Fibroblast of mammary gland (primary cell): ENCODE data around the gene CFAP77.

ENCODE experiments used
- DNase-seq: peaks from one replicate; pipeline ENCODE4 v3.0.0-alpha.2; 2010; ENCODE audit warnings: low read depth
- H3K4me3 ChIP-seq: 2 replicates; pipeline ENCODE4 v1.5.1; 2011; ENCODE audit warnings: low read depth, mild to moderate bottlenecking, low read length, moderate library complexity; ENCODE audit not compliant: control insufficient read depth
- TF ChIP-seq, protein P1 (sequence below): conservative IDR thresholded peaks from 2 replicates; pipeline ENCODE4 v1.5.1; 2011; ENCODE audit warnings: low read depth, low read length, inconsistent platforms; ENCODE audit not compliant: control insufficient read depth, insufficient read depth

Gene CFAP77

DNA sequence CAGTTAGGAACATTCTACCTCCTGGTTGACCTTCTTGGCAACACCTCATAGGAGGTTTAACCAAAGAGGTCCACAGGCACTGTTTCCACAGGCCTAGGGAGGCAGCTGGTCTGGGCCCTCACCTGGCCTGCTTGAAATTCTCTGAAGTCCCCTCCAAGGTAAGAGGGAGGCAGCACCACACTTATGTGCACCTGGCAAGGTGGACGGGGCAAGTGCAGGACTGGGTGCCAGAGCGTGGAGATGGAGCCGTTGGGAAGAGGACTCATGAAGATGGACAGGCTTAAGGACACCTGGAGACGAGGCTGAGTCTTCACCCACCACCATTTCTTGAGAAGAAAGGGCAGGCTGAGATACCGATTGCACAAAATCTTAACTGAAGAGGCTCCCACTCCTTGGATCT lies 165.8 kb downstream of the CFAP77 start:
- no peak for DNase-seq
- no peak overlapping the region for H3K4me3 ChIP-seq
- TF ChIP-seq, protein P1, sequence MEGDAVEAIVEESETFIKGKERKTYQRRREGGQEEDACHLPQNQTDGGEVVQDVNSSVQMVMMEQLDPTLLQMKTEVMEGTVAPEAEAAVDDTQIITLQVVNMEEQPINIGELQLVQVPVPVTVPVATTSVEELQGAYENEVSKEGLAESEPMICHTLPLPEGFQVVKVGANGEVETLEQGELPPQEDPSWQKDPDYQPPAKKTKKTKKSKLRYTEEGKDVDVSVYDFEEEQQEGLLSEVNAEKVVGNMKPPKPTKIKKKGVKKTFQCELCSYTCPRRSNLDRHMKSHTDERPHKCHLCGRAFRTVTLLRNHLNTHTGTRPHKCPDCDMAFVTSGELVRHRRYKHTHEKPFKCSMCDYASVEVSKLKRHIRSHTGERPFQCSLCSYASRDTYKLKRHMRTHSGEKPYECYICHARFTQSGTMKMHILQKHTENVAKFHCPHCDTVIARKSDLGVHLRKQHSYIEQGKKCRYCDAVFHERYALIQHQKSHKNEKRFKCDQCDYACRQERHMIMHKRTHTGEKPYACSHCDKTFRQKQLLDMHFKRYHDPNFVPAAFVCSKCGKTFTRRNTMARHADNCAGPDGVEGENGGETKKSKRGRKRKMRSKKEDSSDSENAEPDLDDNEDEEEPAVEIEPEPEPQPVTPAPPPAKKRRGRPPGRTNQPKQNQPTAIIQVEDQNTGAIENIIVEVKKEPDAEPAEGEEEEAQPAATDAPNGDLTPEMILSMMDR = no peak

DNA sequence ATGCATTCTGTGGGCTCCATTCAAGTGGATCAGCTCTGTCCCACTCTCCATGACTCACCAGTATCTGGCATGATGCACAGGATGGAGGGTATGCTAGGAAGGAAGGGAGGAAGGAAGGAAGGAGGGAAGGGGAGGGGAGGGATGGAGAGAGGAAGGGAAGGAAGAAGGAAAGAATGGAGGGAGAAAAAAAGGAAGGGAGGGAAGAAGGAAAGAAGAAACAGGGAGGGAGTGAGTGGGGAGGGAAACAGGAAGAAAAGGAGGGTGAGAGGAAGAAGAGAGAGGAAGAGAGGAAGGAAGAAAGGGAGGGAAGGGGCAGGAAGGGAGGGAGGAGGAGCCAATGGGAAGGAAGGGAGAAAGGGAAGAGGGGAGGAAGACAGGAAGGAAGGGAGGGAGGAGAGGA lies 167.1 kb downstream of the CFAP77 start:
- TF ChIP-seq, protein P1 = no peak
- no peak overlapping the region for H3K4me3 ChIP-seq
- DNase-seq = no peak

DNA sequence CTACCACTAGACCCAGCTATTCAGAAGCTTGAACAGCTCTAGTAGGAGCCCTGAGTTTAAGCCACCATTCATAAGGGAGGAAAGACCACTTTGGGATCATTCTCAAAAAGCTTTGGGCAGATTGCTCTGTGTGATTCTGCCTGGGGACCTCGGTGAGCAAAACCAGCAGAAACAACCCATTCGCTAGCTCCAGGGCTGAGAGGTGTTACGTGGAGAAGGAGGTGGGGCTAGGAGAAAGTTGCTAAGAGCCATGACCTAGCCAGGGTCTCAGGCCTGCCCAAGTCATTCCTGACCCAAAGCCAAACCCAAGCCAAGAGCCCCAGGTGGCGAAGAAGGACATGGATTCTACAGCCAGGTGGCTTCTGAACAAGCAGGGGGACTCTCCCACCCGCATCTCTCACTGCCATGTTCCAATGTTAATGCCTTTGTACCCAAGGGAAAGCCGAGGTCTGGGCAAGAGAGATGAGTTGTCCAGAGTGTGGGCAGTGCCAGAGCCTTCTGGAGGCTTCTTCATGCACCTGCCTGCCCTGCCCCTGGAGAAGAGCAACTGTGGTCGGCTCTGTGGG lies 168.4 kb downstream of the CFAP77 start:
- TF ChIP-seq, protein P1 = no peak
- DNase-seq = no peak
- no peak overlapping the region for H3K4me3 ChIP-seq

DNA sequence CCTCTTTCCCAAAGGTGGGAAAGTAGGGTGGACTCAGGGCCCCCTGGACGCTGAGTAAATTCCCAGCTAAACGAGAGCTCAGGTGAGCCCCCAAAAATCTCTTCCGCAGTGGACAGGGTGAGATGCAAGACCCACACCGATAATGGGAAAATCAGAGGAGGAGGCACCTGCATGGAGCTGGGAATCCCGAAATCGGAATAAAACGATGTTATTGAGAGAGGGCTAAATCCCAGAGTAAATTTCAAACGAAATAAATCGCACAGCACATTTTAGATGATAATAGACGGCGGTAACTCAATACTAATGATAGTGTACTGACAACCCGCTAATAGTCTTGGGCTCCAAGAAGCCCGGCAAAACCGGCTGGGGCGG lies 169.4 kb downstream of the CFAP77 start:
- DNase-seq = no peak
- H3K4me3 ChIP-seq = no peak overlapping the region

DNA sequence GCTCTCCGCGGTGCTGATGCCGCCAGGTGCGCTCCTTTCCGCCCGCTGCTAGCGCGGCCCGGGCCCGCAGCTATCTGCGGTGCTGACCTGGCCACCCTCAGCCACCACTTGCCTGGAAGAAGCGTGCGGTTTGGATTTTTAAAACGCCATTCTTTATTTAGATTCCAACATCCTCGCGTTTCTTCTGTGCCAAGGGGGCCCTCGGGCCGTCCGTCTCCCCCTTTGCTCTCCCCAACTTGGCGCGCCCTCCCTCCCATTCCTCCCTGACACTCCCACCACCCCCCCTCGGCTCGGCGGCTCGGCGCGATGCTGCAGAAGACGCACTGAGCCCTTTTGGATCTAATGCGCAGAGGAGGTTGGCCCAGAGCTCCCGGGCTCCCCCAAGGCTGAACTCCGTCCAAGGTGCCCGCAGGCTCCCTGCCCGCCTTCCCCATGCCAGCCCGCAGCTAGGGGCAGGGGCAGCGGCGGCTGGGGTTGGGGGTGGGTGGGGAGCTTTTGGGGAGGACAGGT lies 172.3 kb downstream of the CFAP77 start, which contains the start of gene BARHL1:
Gene BARHL1, plus strand, starts transcription at position 331 of the 510 bp plus-strand sequence. CDS start 192 bp downstream, outside the sequence.
- TF ChIP-seq, protein P1 = no peak
- no peak for DNase-seq
- no peak within 1 kb of the TSS for H3K4me3 ChIP-seq

More for the DNA sequence above, 169.4 kb downstream of the CFAP77 start:
- TF ChIP-seq, protein P1 = no peak

DNA sequence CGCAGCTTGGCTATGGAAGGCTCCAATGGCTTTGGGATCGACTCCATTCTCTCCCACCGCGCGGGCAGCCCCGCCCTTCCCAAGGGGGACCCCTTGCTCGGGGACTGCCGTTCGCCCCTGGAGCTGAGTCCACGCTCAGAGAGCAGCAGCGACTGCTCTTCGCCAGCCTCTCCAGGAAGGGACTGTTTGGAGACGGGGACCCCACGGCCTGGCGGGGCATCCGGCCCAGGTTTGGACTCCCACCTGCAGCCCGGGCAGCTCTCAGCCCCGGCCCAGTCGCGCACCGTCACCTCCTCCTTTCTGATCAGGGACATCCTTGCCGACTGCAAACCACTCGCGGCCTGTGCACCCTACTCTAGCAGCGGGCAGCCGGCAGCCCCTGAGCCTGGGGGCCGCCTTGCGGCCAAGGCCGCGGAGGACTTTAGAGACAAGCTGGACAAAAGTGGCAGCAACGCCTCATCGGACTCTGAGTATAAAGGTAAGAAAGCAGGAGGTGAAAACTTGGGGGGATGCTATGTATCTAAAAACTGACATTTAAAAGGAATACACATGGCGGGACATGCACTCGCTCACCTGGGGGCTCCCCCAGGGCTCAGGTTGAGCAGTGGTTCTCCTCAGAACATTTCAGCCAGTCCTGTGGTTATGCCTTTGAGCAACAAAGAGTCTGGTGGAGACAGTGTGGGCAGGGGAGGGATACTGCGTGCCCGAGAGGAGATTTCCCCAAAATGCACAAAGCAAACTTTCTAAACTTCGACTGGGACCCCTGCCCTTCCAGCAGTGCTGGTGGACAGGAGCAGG lies 173.0 kb downstream of the CFAP77 start:
- DNase-seq = no peak
- TF ChIP-seq, protein P1 = no peak
- no peak overlapping the region for H3K4me3 ChIP-seq
